Activated CD8-positive, alpha-beta memory T cell treated with anti-CD3 and anti-CD28 coated beads, Interleukin-2, amount 10 ng/mL, durations not matched to agents 7 days and 5 days (primary cell): ENCODE measurements around the gene SSTR4. TPM values are rescaled to one million over a fixed set of nuclear protein-coding genes. Genes with fewer than 3 reads are reported as not detected.
"Not testable (repeated sequence)": the region's sequence is repeated elsewhere in the genome, so short reads cannot be mapped to it uniquely, and the experiment has no call there.

ENCODE experiments used
- ATAC-seq: fragments of 150-1000 bp; cut with Tn5 transposase; one replicate; pipeline ENCODE4 v1.10.0; 2021; ENCODE audit warnings: moderate library complexity
- CTCF ChIA-PET: fragments of 350-600 bp; sonication (Branson Sonifier 250); formaldehyde crosslinking; loops from one replicate; lab custom pipeline; 2021; ENCODE audit warnings: antibody characterized with exemption; lab: Charles Lee
- DNase-seq: peaks from one replicate; pipeline ENCODE4 v3.0.0-alpha.2; 2020
- H3K27ac Mint-ChIP-seq: one replicate; pipeline ENCODE4 v1.8.0; 2021; ENCODE audit warnings: mild to moderate bottlenecking, mixed read lengths
- H3K27me3 Mint-ChIP-seq: one replicate; pipeline ENCODE4 v1.8.0; 2021; ENCODE audit warnings: mixed read lengths
- H3K36me3 Mint-ChIP-seq: one replicate; pipeline ENCODE4 v1.8.0; 2021; ENCODE audit warnings: mild to moderate bottlenecking, mixed read lengths
- H3K4me1 Mint-ChIP-seq: one replicate; pipeline ENCODE4 v1.8.0; 2021; ENCODE audit warnings: mixed read lengths
- H3K4me3 Mint-ChIP-seq: one replicate; pipeline ENCODE4 v1.8.0; 2021; ENCODE audit warnings: mild to moderate bottlenecking, moderate library complexity, mixed read lengths
- H3K9me3 Mint-ChIP-seq: one replicate; pipeline ENCODE4 v1.8.0; 2022; ENCODE audit warnings: low read depth, mixed read lengths
- total RNA-seq, 2 experiments: library from RNA; stranded (reverse); gene quantifications; one replicate each; pipeline ENCODE4 v1.2.3, GENCODE V29; 2021

Gene SSTR4, protein sequence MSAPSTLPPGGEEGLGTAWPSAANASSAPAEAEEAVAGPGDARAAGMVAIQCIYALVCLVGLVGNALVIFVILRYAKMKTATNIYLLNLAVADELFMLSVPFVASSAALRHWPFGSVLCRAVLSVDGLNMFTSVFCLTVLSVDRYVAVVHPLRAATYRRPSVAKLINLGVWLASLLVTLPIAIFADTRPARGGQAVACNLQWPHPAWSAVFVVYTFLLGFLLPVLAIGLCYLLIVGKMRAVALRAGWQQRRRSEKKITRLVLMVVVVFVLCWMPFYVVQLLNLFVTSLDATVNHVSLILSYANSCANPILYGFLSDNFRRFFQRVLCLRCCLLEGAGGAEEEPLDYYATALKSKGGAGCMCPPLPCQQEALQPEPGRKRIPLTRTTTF
- not detected for total RNA-seq

DNA sequence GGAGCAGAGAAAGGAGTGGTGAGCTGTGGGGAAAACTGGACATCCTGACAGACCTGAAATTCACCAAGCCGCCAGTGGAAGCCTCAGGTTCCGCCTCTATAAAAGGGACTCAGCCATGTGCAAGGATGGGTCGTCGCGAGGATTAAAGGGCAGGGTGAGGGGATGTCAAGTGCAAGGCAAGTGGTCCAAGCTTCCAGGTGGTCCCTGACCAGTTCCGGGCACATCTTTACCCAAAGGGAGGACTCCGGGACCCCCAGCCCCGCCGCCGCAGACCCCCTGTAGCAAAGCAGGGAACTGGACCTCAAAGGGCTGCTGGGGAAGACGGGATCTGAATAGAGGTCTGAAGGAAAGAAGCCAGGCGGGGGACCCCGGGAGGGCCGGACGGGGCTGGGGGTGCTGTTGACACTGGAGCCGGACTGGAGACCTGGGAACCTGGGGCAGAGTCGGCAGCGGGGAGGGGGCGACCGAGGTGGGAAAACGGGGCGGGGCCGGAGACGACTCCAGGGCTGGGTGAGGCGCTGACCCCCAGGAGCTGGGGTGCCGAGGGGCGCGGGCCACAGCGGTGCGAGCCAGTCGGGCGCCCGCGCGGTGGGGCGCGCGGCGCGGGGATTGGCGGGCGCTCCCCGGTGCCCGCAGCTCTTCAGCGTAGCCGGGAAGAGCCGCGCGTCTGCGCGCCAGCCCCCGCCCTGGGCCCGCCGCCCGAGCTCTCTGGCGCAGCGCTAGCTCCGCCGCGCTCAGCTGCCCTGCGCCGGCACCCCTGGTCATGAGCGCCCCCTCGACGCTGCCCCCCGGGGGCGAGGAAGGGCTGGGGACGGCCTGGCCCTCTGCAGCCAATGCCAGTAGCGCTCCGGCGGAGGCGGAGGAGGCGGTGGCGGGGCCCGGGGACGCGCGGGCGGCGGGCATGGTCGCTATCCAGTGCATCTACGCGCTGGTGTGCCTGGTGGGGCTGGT is at the start of gene SSTR4:
Gene SSTR4, plus strand, starts transcription at position 592 of the 951 bp plus-strand sequence. Its CDS starts 172 bp downstream, at position 764.
- Mint-ChIP-seq H3K36me3 (no peaks in the 10 kb centered on the region), H3K4me1 (no peaks in the 10 kb centered on the region), H3K4me3 (no peak within 1 kb of the TSS), H3K9me3 (no peaks in the 10 kb centered on the region), H3K27me3 (peaks cover 8% of the 10 kb centered on the region), H3K27ac (no peak within 1 kb of the TSS)
- no peak for DNase-seq
- CTCF ChIA-PET, result no interaction called here
- ATAC-seq, result no peak

DNA sequence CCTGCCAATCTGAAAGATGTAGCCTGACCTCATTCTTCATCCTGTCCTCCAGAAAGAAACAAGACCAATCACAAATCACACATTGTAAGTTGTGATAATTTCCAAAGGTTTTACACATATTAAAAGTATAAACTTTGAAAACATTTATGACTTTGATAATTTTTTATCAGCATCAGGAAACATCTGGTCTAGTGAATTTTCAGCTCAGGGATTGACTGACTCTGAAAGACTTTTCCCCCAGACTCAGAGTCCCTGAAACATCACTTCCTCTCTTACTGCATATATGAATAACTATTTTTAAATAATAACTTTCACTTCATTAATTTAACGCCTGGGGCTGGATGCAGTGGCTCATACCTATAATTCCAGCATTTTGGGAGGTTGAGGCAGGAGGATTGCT is 48.5 kb upstream of the SSTR4 start:
- no peaks in the 10 kb centered on the region for H3K27me3 Mint-ChIP-seq
- no peak overlapping the region for H3K27ac Mint-ChIP-seq
- no peak overlapping the region for H3K4me3 Mint-ChIP-seq
- CTCF ChIA-PET, result no interaction called here
- no peak for DNase-seq
- H3K36me3 Mint-ChIP-seq, result no peaks in the 10 kb centered on the region
- no peaks in the 10 kb centered on the region for H3K4me1 Mint-ChIP-seq
- H3K9me3 Mint-ChIP-seq, result peaks cover 2% of the 10 kb centered on the region
- ATAC-seq, result no peak

DNA sequence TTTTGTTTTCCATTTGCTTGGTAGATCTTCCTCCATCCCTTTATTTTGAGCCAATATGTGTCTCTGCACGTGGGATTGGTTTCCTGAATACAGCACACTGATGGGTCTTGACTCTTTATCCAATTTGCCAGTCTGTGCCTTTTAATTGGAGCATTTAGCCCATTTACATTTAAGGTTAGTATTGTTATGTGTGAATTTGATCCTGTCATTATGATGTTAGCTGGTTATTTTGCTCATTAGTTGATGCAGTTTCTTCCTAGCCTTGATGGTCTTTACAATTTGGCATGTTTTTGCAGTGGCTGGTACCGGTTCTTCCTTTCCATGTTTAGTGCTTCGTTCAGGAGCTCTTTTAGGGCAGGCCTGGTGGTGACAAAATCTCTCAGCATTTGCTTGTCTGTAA is 43.7 kb upstream of the SSTR4 start:
- H3K36me3 Mint-ChIP-seq, H3K27me3 Mint-ChIP-seq, H3K4me3 Mint-ChIP-seq, CTCF ChIA-PET, H3K4me1 Mint-ChIP-seq, ATAC-seq, H3K9me3 Mint-ChIP-seq, DNase-seq, H3K27ac Mint-ChIP-seq: not testable (repeated sequence)

DNA sequence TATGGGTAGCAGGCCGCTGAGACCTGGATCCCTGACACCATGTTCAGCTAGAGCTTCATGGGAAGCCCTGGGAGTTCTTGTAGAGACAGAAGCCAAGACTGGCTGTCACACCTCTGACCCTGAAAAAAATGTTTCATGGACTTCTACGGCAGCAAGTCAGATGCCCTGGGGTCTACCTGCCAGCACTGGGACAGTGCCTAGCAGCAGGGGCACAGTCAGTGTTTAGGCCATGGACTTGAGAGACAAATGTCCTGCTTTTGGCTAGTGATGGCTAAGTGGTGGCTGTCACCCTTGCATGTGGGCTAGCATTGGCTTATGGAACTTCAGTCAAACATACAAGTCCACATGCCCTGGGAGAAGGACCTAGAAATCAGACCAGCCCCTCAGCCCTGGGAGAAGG is 41.3 kb upstream of the SSTR4 start:
- Mint-ChIP-seq H3K9me3 (no peaks in the 10 kb centered on the region), H3K27ac (no peak overlapping the region), H3K4me3 (no peak overlapping the region), H3K36me3 (no peaks in the 10 kb centered on the region), H3K4me1 (no peaks in the 10 kb centered on the region), H3K27me3 (no peaks in the 10 kb centered on the region)
- DNase-seq, result no peak
- ATAC-seq, result no peak
- CTCF ChIA-PET, result no interaction called here

DNA sequence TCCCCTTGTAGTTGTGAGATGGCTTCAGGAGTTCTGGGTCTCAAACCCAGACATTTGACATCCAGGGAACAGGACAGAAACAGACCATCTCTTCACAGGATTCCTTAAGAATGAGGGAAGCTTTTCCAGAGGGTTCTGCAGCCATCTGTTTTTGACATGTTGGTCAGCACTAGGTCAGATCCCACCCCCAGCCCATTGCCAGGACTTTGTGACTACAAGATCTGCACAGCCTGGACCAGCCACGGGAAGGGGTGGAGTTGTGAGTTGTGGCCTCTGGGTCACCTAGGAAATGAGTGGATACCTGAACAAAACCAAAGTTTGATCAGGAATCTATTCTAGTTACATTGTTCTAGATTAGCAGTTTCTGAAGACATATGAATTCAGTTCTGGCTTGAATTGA is 39.2 kb upstream of the SSTR4 start:
- no peak for DNase-seq
- Mint-ChIP-seq H3K27ac (no peak overlapping the region), H3K4me1 (no peaks in the 10 kb centered on the region), H3K27me3 (no peaks in the 10 kb centered on the region), H3K4me3 (no peak overlapping the region), H3K36me3 (no peaks in the 10 kb centered on the region), H3K9me3 (no peaks in the 10 kb centered on the region)
- CTCF ChIA-PET, result no interaction called here
- no peak for ATAC-seq

DNA sequence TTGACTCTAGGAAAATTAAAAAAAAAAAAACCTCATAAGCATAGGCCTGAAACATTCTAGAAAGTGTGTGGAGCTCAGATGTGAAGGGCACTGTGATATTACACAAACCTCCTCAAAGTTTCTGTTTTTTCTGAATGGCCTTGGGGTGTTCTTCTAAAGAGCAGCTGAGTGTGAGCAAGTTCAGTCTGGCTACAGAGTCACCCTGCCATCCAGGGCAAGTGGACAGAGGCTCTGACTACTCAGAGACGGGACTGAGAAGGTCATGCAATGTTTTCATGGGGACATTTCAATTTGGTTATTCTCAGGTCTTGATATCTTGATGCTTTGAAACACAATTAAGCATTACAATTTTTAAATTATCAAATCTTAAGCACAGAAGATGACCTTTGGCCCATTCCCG is 36.6 kb upstream of the SSTR4 start:
- Mint-ChIP-seq H3K27me3 (no peaks in the 10 kb centered on the region), H3K36me3 (no peaks in the 10 kb centered on the region), H3K27ac (no peak overlapping the region), H3K4me3 (no peak overlapping the region), H3K9me3 (no peaks in the 10 kb centered on the region), H3K4me1 (no peaks in the 10 kb centered on the region)
- DNase-seq (no peak), ATAC-seq (no peak)
- CTCF ChIA-PET, result no interaction called here

DNA sequence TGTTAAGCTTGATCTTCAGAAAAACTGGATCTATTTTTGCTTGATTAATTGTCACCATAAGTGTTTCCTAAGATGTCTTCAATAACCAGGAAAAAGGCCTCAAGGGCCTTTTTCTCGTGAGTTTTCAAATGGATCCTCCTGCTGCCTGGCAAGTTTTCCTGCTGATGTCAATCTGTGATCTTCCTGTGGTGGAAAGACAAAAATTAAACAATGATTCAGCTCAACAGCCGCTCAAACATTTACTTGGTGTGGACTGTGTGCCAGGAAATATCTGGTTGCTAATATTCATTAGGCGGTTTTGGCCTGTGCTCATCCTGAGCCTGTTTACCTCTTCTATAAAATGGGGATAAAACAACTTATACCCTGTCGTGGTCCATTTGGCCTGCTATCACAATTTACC is 35.4 kb upstream of the SSTR4 start:
- no peaks in the 10 kb centered on the region for H3K27me3 Mint-ChIP-seq
- CTCF ChIA-PET, result no interaction called here
- no peak overlapping the region for H3K4me3 Mint-ChIP-seq
- no peaks in the 10 kb centered on the region for H3K9me3 Mint-ChIP-seq
- H3K36me3 Mint-ChIP-seq, result no peaks in the 10 kb centered on the region
- H3K27ac Mint-ChIP-seq, result no peak overlapping the region
- H3K4me1 Mint-ChIP-seq, result no peaks in the 10 kb centered on the region
- no peak for DNase-seq
- ATAC-seq, result no peak

DNA sequence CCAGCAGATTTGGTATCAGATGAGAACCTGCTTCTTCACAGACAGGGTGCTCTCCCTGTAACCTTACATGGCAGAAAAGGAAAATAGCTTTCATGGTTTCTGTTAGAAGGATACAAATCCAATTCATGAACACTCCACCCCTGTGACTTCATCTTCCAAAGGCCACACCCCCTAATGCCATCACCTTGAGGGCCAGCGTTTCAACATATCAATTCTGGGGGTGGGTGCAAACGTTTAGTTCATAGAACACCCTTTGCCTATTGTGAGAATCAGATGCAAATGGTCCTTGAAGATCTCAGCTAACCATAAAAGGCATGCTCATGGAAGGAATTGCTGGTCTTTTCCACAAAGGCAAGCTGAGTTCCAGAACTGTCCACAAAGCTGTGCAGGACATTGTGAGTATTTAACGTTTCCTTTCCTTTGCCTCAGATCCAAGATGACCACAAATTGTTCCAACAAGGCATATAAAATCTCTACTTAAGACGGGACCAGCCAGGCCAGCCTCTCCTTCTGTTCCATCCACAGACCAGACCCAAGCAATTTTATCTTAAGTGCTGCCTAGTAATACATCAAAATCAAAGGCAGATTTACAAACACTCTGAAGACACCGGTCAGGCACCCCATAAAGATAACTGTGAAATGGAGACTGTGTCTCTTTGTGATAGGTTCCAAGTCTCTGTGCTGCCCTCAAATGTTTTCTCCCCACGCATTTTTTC is 34.7 kb upstream of the SSTR4 start:
- no peaks in the 10 kb centered on the region for H3K9me3 Mint-ChIP-seq

DNA sequence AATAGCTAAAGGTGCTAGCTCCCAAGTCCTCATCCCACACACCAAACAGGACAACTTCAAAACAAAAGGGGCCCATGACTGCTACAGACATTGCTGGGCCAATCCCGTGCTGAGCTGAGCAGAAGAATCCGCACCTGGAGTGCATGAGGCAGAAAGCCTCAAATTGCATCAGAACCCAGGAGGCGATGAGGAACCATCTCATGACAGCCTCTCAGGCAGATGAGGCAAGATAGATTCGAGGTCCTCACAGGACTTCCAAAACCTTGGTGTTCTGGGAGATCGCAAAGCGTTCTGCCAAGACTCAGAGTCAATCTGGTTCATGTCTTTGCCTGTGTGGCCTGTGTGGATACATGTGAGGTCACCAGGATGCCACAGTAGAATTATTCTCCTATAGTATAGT is 32.8 kb upstream of the SSTR4 start:
- Mint-ChIP-seq H3K4me1 (no peaks in the 10 kb centered on the region), H3K4me3 (no peak overlapping the region), H3K9me3 (no peaks in the 10 kb centered on the region), H3K27me3 (no peaks in the 10 kb centered on the region), H3K27ac (no peak overlapping the region), H3K36me3 (no peaks in the 10 kb centered on the region)
- CTCF ChIA-PET, result no interaction called here
- ATAC-seq (no peak), DNase-seq (no peak)

More for the DNA sequence above, 34.7 kb upstream of the SSTR4 start:
- CTCF ChIA-PET, result no interaction called here
- Mint-ChIP-seq H3K27me3 (no peaks in the 10 kb centered on the region), H3K4me1 (no peaks in the 10 kb centered on the region), H3K27ac (no peak overlapping the region), H3K36me3 (no peaks in the 10 kb centered on the region), H3K4me3 (no peak overlapping the region)
- no peak for ATAC-seq
- DNase-seq, result no peak

DNA sequence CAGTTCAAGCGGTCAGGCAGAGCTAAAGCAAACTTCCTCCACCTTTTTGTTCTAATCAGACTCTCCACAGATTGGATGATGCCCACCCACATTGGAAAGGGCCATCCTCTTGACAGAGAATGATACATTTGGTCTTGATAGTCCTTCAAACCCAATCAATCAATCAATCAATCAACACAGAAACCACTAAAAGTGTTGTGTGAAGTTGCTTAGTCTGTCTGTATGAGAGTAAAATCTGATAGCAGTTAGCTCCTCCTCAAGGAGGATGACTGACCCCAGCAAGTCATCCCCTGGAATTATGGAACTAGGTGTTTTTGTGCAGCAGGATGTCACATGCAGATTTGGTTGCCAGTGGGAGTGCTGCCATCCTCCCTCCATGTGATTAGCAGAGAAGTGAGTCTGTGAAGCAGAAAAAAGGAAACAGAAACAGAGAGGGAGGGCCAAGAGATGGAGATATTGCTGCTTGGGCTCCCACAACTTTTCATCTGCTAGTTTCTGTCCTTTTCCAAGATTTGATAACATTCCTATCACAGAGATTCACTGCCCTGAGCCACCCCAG is 32.0 kb upstream of the SSTR4 start:
- Mint-ChIP-seq H3K4me1 (no peaks in the 10 kb centered on the region), H3K4me3 (no peak overlapping the region), H3K27ac (no peak overlapping the region), H3K36me3 (no peaks in the 10 kb centered on the region), H3K9me3 (no peaks in the 10 kb centered on the region), H3K27me3 (no peaks in the 10 kb centered on the region)
- no peak for DNase-seq
- ATAC-seq, result no peak
- CTCF ChIA-PET, result no interaction called here

DNA sequence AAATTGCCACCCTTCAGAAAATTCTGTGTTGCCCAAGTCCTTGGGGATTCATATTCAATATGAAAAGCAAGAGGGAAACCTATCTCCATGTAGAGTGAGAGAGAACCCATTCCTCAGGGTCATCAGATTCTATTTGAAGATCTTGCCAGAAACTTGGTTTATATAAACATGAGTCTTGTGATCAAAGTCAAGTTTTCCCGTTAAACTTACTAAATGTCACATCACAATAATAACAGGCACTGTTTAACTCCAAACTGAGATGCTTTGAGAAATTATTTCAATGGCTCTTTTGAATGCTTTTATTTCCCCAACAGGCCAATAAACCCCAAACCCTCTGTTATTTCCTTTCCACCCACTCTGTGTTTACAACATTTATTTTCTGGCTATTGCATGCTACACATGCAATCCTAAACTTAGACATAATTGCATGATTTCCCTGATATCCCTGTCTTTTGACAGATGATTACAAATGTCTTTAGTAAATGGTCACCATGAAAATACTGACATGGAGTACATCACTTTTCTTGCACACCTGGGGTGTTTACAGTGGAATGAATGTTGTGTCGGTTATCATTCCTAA is 31.1 kb upstream of the SSTR4 start:
- Mint-ChIP-seq H3K4me1 (no peaks in the 10 kb centered on the region), H3K4me3 (no peak overlapping the region), H3K36me3 (no peaks in the 10 kb centered on the region), H3K27ac (no peak overlapping the region), H3K9me3 (no peaks in the 10 kb centered on the region), H3K27me3 (no peaks in the 10 kb centered on the region)
- CTCF ChIA-PET, result no interaction called here
- ATAC-seq (no peak), DNase-seq (no peak)

DNA sequence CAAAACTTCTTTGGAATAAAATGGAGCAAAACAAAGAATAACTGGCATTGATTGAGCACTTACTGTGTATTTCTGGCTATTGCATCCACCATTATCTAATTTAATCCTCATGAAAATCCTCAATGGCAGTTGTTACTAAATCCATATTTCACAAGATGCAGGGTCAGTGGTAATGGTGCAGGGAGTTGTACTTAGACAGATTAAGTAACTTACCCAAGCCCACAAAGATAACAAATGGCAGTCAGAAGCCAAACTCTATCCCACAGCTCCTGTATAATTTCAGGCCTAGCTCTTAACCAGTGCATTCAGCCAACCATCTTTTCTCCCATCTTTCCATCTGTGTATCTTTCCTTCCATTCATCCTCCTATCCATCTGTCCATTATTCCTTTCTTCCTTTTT is 29.3 kb upstream of the SSTR4 start:
- Mint-ChIP-seq H3K36me3 (no peaks in the 10 kb centered on the region), H3K9me3 (no peaks in the 10 kb centered on the region), H3K27me3 (no peaks in the 10 kb centered on the region), H3K4me3 (no peak overlapping the region), H3K27ac (no peak overlapping the region), H3K4me1 (no peaks in the 10 kb centered on the region)
- ATAC-seq, result no peak
- CTCF ChIA-PET, result interaction anchor here (1.5 kb wide), 1 partner anchor 11 kb away, joined by 3 read pairs; no protein-coding TSS in a partner anchor
- no peak for DNase-seq

DNA sequence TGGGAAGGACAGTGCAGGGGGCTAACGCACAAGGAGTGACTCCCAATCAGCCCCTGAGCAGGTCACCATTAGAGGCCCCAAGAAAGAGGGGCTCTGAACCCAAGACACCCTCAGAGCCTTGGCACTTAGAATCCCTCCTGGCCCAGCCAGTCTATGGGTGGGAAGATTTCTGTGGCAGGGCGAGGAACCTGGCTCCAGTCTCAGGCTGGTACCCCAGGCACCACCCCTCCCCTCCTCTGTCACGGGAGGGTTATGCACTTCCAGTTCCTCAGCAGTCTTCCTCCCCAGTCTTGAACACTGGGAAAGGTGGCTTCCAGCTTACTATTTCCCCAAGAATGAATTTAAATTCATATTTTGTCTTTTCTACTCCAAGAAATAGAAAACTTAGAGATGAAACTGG is 27.6 kb upstream of the SSTR4 start:
- H3K27ac Mint-ChIP-seq, result no peak overlapping the region
- no peak for ATAC-seq
- no peaks in the 10 kb centered on the region for H3K9me3 Mint-ChIP-seq

More for the DNA sequence above, 27.6 kb upstream of the SSTR4 start:
- H3K4me3 Mint-ChIP-seq, result no peak overlapping the region
- DNase-seq, result no peak
- CTCF ChIA-PET, result no interaction called here
- no peaks in the 10 kb centered on the region for H3K36me3 Mint-ChIP-seq
- no peaks in the 10 kb centered on the region for H3K4me1 Mint-ChIP-seq
- no peaks in the 10 kb centered on the region for H3K27me3 Mint-ChIP-seq
